ENCODE results near the gene MIXL1. TPM values are rescaled to one million over a fixed set of nuclear protein-coding genes. Genes with fewer than 3 reads are reported as not detected.

MIXL1 gene
- total RNA-seq, 1 experiment from 2014 or later: not detected

DNA sequence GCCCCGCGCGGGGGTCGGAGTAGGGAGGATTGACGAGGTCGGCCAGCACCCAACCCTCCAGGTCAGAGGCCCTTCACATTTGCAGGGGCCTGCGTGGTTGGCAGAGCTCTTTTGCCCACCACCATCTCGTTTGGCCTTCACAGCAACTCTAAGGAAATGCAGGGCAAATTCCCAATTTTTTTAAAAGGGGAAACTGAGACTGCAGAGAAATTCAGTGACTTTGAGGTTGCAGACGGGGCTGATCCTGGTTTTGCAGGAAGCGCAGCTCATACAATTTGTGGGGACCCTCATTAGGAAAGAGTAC lies 36.5 kb upstream of the MIXL1 start:
- peaks cover 16 to 32% of the 10 kb centered on the region in 2 experiments for H3K4me1 ChIP-seq (ENCODE audit: control insufficient read depth in 1 of 2, insufficient read depth in 2 of 2, low read length in 2 of 2)
- H4K20me1 ChIP-seq (ENCODE audit: insufficient read depth): peaks cover 3% of the 10 kb centered on the region; the same call in 1 of the 2 replicates
- no peaks in the 10 kb centered on the region for H3K27me3 ChIP-seq (ENCODE audit: insufficient read depth, low read length)
- peak overlapping the region; percentile 90 to 98 for H3K4me3 ChIP-seq (replicated peaks in 1 of 2; ENCODE audit: low read depth in 1 of 2, low read length in 2 of 2)
- H3K27ac ChIP-seq (ENCODE audit: low read depth, low read length): peak overlapping the region; percentile 91
- BruUV-seq (replicated peaks): TSS peak; percentile 89
- H2AFZ ChIP-seq (ENCODE audit: low read depth, low read length, poor library complexity, severe bottlenecking): peak overlapping the region; percentile 82
- H3K36me3 ChIP-seq (ENCODE audit: control insufficient read depth in 1 of 2, insufficient read depth in 2 of 2, low read length in 2 of 2): no peaks in the 10 kb centered on the region
- ATAC-seq (no peak), DNase-seq (ENCODE audit: low read depth, low spot score) (no peak)
- ChIA-PET POLR2A (no interaction called here), RAD21 (ENCODE audit: low non-redundant PET in 1 of 2, low total read pairs in 2 of 2, uncharacterized antibody in 2 of 2, unreplicated experiment in 2 of 2) (no interaction called here), CTCF (no interaction called here)
- TF ChIP-seq ZNF274 (IDR thresholded peaks at IDR 0.05; ENCODE audit: low read depth, low read length): no peak
- TF ChIP-seq TCF7L2 (IDR thresholded peaks at IDR 0.05; ENCODE audit: borderline replicate concordance, extremely low read depth, insufficient read depth, insufficient read length): no peak
- no peak for TF ChIP-seq FOSL1 (IDR thresholded peaks at IDR 0.05; ENCODE audit: low read depth)
- TF ChIP-seq ELF1 (IDR thresholded peaks at IDR 0.05; ENCODE audit: borderline replicate concordance, low read depth): no peak
- no peak for TF ChIP-seq EZH2 (IDR thresholded peaks at IDR 0.05)
- TF ChIP-seq CEBPB (IDR thresholded peaks at IDR 0.05; ENCODE audit: low read depth): no peak
- no peak for TF ChIP-seq ZFX (IDR thresholded peaks at IDR 0.05)
- no peak for TF ChIP-seq EZH2phosphoT487 (IDR thresholded peaks at IDR 0.05; ENCODE audit: borderline replicate concordance)
- TF ChIP-seq SP1 (IDR thresholded peaks at IDR 0.05; ENCODE audit: low read depth): no peak
- TF ChIP-seq, protein P1, sequence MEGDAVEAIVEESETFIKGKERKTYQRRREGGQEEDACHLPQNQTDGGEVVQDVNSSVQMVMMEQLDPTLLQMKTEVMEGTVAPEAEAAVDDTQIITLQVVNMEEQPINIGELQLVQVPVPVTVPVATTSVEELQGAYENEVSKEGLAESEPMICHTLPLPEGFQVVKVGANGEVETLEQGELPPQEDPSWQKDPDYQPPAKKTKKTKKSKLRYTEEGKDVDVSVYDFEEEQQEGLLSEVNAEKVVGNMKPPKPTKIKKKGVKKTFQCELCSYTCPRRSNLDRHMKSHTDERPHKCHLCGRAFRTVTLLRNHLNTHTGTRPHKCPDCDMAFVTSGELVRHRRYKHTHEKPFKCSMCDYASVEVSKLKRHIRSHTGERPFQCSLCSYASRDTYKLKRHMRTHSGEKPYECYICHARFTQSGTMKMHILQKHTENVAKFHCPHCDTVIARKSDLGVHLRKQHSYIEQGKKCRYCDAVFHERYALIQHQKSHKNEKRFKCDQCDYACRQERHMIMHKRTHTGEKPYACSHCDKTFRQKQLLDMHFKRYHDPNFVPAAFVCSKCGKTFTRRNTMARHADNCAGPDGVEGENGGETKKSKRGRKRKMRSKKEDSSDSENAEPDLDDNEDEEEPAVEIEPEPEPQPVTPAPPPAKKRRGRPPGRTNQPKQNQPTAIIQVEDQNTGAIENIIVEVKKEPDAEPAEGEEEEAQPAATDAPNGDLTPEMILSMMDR (IDR thresholded peaks at IDR 0.05 in 2 of 3, conservative IDR thresholded peaks at IDR 0.05 in 1 of 3; ENCODE audit: borderline replicate concordance in 1 of 3, insufficient read depth in 1 of 3, low read depth in 2 of 3, low read length in 2 of 3): no peak
- TF ChIP-seq SIN3A (IDR thresholded peaks at IDR 0.05; ENCODE audit: low read depth): no peak
- TF ChIP-seq SRF (IDR thresholded peaks at IDR 0.05; ENCODE audit: low read depth): no peak
- H3K9me2 ChIP-seq (ENCODE audit: insufficient read depth): no peaks in the 10 kb centered on the region
- no peaks in the 10 kb centered on the region for H3K9me3 ChIP-seq (ENCODE audit: control insufficient read depth in 1 of 2, insufficient read depth in 1 of 2, low read depth in 1 of 2, low read length in 2 of 2)
- peak overlapping the region; percentile 78 for H3K9ac ChIP-seq (ENCODE audit: low read length)
- H3K4me2 ChIP-seq (ENCODE audit: low read length): peak overlapping the region; percentile 97
- H3K79me2 ChIP-seq (ENCODE audit: insufficient read depth, low read length): peaks cover 41% of the 10 kb centered on the region
- intact Hi-C loops (cut with micrococcal nuclease): no loop called here

Data from HCT116 (cell line).